Mucosa of descending colon (tissue), 3 donors: ENCODE measurements around the gene PTH1R. TPM values are rescaled to one million over a fixed set of nuclear protein-coding genes. Genes with fewer than 3 reads are reported as not detected.
"Not testable (repeated sequence)": the region's sequence is repeated elsewhere in the genome, so short reads cannot be mapped to it uniquely, and the experiment has no call there.

ENCODE experiments used
- ATAC-seq: fragments of 200-7000 bp; cut with Tn5 transposase; one replicate; pipeline ENCODE4 v1.9.1; 2020; ENCODE audit warnings: mild to moderate bottlenecking, moderate library complexity
- DNase-seq, 3 donors: peaks; one replicate each; pipeline ENCODE4 v3.0.0-alpha.2; 2020
- H3K36me3 ChIP-seq: fragments of 200-600 bp; one replicate; pipeline ENCODE4 v1.8.0; 2021; ENCODE audit warnings: low read depth, mild to moderate bottlenecking
- H3K4me1 ChIP-seq: fragments of 200-600 bp; one replicate; pipeline ENCODE4 v1.8.0; 2021; ENCODE audit warnings: low read depth, mild to moderate bottlenecking
- H3K4me3 ChIP-seq: fragments of 200-600 bp; one replicate; pipeline ENCODE4 v1.8.0; 2021; ENCODE audit warnings: mild to moderate bottlenecking
- H3K9me3 ChIP-seq: fragments of 200-600 bp; one replicate; pipeline ENCODE4 v1.8.0; 2021; ENCODE audit warnings: mild to moderate bottlenecking
- CTCF ChIP-seq: fragments of 200-600 bp; IDR thresholded peaks from one replicate; pipeline ENCODE4 v1.8.0; 2022; ENCODE audit warnings: antibody characterized with exemption, mild to moderate bottlenecking
- intact Hi-C, 2 donors: fragments of 100-400 bp; cut with DNase I in 1 of 2; cut with micrococcal nuclease in 1 of 2; formaldehyde crosslinking; loops; one replicate each; pipeline versions ENCODE4 v1.11.0 to v1.11.1; 2022; cut with DNase I, micrococcal nuclease
- total RNA-seq, 3 donors: library from RNA; stranded (reverse); fragmentation: NEBNext Ultra II Directional in 2 of 3; extraction: Animal tissue kit (Norgen Biotek cat#: 25700) in 2 of 3; gene quantifications; one replicate each; pipeline versions ENCODE4 v1.2.1 to v1.2.4, GENCODE V29; 2021 to 2023
- donor health status: DM: no; HTN: no; CAD: no; lungs with moderate emphysema.
- donor health status: DM: no; HTN: no; CAD: no.
- donor health status: DM: no; HTN: yes; CAD: no.

Gene PTH1R
- total RNA-seq, 3 donors from 2014 or later = 0.87 to 4.6 (median 1.9) TPM

GRCh38 chr3:46908986-46909534 is 31.5 kb downstream of the PTH1R start:
- intact Hi-C loops = loop anchor here in 1 of 2 donors (5.0 kb wide), 1 partner anchor 202 kb away; no protein-coding TSS in a partner anchor
- TF ChIP-seq CTCF = no peak
- ATAC-seq = peak; percentile 2

GRCh38 chr3:46909535-46910161 is 32.1 kb downstream of the PTH1R start:
- peak; percentile 77 for TF ChIP-seq CTCF
- no peaks in the 10 kb centered on the region for H3K9me3 ChIP-seq
- intact Hi-C loops = loop anchor here in 1 of 2 donors (5.0 kb wide), 1 partner anchor 202 kb away; no protein-coding TSS in a partner anchor
- peak; percentile 77 to 83 (median 82) for DNase-seq
- peak; percentile 83 for ATAC-seq
- H3K4me3 ChIP-seq = no peak overlapping the region
- no peaks in the 10 kb centered on the region for H3K36me3 ChIP-seq
- peaks cover 3% of the 10 kb centered on the region for H3K4me1 ChIP-seq

More at GRCh38 chr3:46908986-46909534, 31.5 kb downstream of the PTH1R start:
- peak in 1 of 3 donors; percentile 30 for DNase-seq
- Histone ChIP-seq H3K36me3 (no peaks in the 10 kb centered on the region), H3K4me1 (peaks cover 3% of the 10 kb centered on the region), H3K4me3 (no peak overlapping the region), H3K9me3 (no peaks in the 10 kb centered on the region)

GRCh38 chr3:46910166-46910760 is 32.7 kb downstream of the PTH1R start:
- no peaks in the 10 kb centered on the region for H3K36me3 ChIP-seq
- intact Hi-C loops = no loop called here
- ATAC-seq (no peak), DNase-seq (peak in 2 of 3 donors; percentile 21 to 43)
- H3K9me3 ChIP-seq = no peaks in the 10 kb centered on the region
- H3K4me1 ChIP-seq = peaks cover 3% of the 10 kb centered on the region
- H3K4me3 ChIP-seq = no peak overlapping the region
- no peak for TF ChIP-seq CTCF

- H3K36me3 ChIP-seq, ATAC-seq, H3K4me3 ChIP-seq, H3K9me3 ChIP-seq, intact Hi-C loops, H3K4me1 ChIP-seq: not testable (repeated sequence)
- DNase-seq = peak in 1 of 3 donors; percentile 19
Measured at GRCh38 chr3:46910914-46911313, 33.4 kb downstream of the PTH1R start.

- ATAC-seq (no peak), DNase-seq (no peak)
- H3K36me3 ChIP-seq = no peaks in the 10 kb centered on the region
- TF ChIP-seq CTCF = no peak
- intact Hi-C loops = no loop called here
- no peak overlapping the region for H3K4me3 ChIP-seq
- H3K4me1 ChIP-seq = peaks cover 3% of the 10 kb centered on the region
- H3K9me3 ChIP-seq = no peaks in the 10 kb centered on the region
Measured at GRCh38 chr3:46912986-46913385, 35.5 kb downstream of the PTH1R start.

GRCh38 chr3:46913644-46914043 is 36.1 kb downstream of the PTH1R start:
- intact Hi-C loops = no loop called here
- Histone ChIP-seq H3K36me3 (no peaks in the 10 kb centered on the region), H3K4me1 (no peaks in the 10 kb centered on the region), H3K4me3 (no peak overlapping the region), H3K9me3 (no peaks in the 10 kb centered on the region)
- ATAC-seq = peak; percentile 75
- TF ChIP-seq CTCF = no peak
- peak in 2 of 3 donors; percentile 60 to 87 for DNase-seq
